Measurements from ENCODE around the gene KATNBL1. TPM values are rescaled to one million over a fixed set of nuclear protein-coding genes. Genes with fewer than 3 reads are reported as not detected.

Gene KATNBL1
- total RNA-seq, 4 donors from 2014 or later: 42.6 to 109 (median 47.8) TPM

DNA sequence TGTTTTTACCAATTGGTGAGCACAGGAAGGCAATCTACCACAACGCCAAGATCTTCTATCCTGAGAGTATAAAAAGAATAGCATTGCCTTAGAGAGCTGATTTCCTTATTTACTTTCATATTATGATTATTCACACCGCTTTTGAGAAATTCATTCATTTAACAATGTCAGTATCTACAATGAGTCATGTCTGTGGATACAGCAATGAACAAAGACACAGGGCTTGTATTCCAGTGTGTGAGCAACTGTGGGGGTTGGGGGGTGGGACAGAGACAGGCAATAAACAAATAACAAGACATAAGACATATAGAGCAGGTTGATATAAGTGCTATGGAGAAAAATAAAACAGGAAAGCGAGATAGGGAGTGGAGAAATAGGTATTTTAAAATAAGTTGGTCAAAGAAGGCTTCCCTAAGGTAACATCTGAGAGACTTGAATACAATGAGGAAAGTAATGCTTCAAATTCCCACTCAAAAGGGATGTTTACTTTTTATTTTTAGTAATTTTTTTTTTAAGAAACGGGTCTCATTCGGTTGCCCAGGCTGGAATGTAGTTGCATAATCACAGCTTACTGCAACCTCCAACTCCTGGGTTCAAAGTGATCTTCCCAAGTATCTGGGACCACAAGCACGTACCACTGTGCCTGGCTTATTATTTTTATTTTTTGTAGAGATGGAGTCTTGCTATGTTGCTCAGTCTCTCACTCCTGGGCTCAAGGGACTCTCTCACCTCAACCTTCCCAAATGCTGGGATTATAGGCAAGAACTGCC, 62.3 kb downstream of the KATNBL1 start:
- TF ChIP-seq POLR2A (IDR thresholded peaks at IDR 0.05) (no peak), POLR2AphosphoS5 (IDR thresholded peaks at IDR 0.05) (no peak), EP300 (IDR thresholded peaks at IDR 0.05) (no peak)
- TF ChIP-seq, protein P1, sequence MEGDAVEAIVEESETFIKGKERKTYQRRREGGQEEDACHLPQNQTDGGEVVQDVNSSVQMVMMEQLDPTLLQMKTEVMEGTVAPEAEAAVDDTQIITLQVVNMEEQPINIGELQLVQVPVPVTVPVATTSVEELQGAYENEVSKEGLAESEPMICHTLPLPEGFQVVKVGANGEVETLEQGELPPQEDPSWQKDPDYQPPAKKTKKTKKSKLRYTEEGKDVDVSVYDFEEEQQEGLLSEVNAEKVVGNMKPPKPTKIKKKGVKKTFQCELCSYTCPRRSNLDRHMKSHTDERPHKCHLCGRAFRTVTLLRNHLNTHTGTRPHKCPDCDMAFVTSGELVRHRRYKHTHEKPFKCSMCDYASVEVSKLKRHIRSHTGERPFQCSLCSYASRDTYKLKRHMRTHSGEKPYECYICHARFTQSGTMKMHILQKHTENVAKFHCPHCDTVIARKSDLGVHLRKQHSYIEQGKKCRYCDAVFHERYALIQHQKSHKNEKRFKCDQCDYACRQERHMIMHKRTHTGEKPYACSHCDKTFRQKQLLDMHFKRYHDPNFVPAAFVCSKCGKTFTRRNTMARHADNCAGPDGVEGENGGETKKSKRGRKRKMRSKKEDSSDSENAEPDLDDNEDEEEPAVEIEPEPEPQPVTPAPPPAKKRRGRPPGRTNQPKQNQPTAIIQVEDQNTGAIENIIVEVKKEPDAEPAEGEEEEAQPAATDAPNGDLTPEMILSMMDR (IDR thresholded peaks at IDR 0.05): no peak
- no peak for DNase-seq (ENCODE audit: low spot score in 2 of 2)
- WGBS: 66% methylated on average over 6 of the region's 6 CpGs

DNA sequence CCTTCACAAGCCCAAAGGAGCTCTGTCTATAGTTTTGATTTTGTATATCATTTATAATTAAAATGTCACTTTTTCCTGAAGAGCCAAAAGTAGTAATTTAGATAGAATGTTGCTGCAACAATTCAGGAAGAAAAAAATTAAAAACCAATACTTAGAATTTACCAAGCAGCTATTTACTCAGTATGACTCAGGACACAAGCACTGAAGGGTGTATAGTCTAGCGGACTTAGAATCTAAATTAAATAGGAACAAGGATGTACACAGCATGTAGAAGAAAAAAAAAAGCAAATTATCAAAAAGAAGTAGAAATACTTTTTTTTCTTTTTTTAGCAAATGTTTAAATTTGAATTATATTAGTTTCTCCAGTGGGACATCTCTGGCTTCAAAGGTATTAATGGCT, 76.4 kb downstream of the KATNBL1 start:
- H3K4me3 ChIP-seq: no peak overlapping the region
- peaks cover 10% of the 10 kb centered on the region for H3K36me3 ChIP-seq
- H3K27me3 ChIP-seq: no peaks in the 10 kb centered on the region
- no peak overlapping the region for H3K27ac ChIP-seq
- no peak for DNase-seq (ENCODE audit: low spot score in 2 of 2)
- WGBS: 100% methylated on average over 1 of the region's 1 CpG
- no peaks in the 10 kb centered on the region for H3K9me3 ChIP-seq
- no peak for TF ChIP-seq POLR2A (IDR thresholded peaks at IDR 0.05)
- H3K4me1 ChIP-seq: no peaks in the 10 kb centered on the region

More for the DNA sequence above, 62.3 kb downstream of the KATNBL1 start:
- Histone ChIP-seq H3K27me3 (no peaks in the 10 kb centered on the region), H3K27ac (no peak overlapping the region), H3K36me3 (peaks cover 72% of the 10 kb centered on the region), H3K4me1 (no peaks in the 10 kb centered on the region), H3K9me3 (no peaks in the 10 kb centered on the region), H3K4me3 (no peak overlapping the region)

DNA sequence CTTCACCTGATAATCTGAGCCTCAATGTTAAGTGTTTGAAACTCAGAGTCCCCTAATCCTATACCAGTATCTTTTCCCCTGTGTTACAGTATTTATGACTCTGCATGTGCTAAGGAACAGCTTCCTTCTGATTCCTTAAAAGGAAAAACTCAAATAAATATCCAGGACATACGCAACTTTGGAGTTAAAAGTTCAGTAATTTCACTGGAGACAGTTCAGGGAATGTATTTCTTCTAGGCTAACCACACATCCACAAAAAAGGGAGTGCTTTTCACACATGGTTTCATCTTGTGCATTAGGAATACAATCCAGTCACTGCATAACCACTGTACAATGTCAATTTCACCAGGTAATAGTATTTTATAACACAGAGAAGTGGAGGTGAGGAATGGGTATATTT, 77.0 kb downstream of the KATNBL1 start:
- no peak overlapping the region for H3K27ac ChIP-seq
- H3K9me3 ChIP-seq: no peaks in the 10 kb centered on the region
- H3K36me3 ChIP-seq: peaks cover 4% of the 10 kb centered on the region
- 97% methylated on average over 1 of the region's 1 CpG for WGBS
- no peak for DNase-seq (ENCODE audit: low spot score in 2 of 2)
- no peaks in the 10 kb centered on the region for H3K27me3 ChIP-seq
- no peaks in the 10 kb centered on the region for H3K4me1 ChIP-seq
- H3K4me3 ChIP-seq: no peak overlapping the region
- TF ChIP-seq EP300 (IDR thresholded peaks at IDR 0.05) (no peak), POLR2A (IDR thresholded peaks at IDR 0.05) (no peak), POLR2AphosphoS5 (IDR thresholded peaks at IDR 0.05) (no peak)
- TF ChIP-seq, protein P1 (IDR thresholded peaks at IDR 0.05): no peak

DNA sequence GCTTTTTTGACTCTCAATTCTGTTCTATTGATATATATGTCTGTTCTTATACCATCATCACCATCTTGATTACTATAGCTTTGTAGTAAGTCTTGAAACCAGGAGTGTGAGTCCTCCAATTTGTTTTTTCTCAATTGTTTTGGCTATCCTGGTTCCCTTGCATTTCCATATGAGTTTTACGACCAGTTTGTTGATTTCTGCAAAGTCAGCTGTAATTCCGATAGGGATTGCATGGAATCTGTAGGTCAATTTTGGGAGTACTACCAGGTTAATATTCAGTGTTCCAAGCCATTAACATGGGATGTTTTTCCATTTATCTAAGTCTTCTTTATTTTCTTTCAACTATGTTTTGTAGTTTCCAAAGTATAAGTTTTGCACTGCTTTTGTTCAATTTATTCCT, 81.0 kb downstream of the KATNBL1 start:
- Histone ChIP-seq H3K4me1 (no peaks in the 10 kb centered on the region), H3K27ac (no peak overlapping the region), H3K4me3 (no peak overlapping the region), H3K36me3 (no peaks in the 10 kb centered on the region), H3K27me3 (no peaks in the 10 kb centered on the region), H3K9me3 (no peaks in the 10 kb centered on the region)
- 48% methylated on average over 2 of the region's 2 CpGs for WGBS
- DNase-seq (ENCODE audit: low spot score in 2 of 2): no peak
- TF ChIP-seq EP300 (IDR thresholded peaks at IDR 0.05) (no peak), POLR2AphosphoS5 (IDR thresholded peaks at IDR 0.05) (no peak), POLR2A (IDR thresholded peaks at IDR 0.05) (no peak)
- TF ChIP-seq, protein P1 (IDR thresholded peaks at IDR 0.05): no peak

DNA sequence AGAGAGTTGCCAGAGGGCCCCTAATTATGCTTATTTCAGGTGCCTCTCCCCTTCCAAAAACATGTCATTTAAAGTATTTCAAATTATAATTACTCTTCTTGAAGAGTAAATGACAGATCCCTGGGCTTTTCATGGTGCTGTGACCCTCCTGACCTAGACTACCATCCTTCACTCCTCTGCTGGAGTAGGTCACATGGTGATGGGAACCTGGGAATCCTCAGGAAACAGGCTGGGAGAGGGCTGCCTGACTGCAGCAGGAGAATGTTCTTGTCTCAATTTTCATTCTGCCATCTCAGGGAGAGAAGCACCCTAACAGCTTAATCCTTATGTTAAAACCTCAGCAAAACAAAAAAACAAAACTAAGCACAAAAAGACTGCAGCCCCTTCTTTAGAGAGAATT, 83.4 kb downstream of the KATNBL1 start:
- Histone ChIP-seq H3K27ac (no peak overlapping the region), H3K9me3 (no peaks in the 10 kb centered on the region), H3K36me3 (no peaks in the 10 kb centered on the region), H3K27me3 (no peaks in the 10 kb centered on the region), H3K4me1 (no peaks in the 10 kb centered on the region), H3K4me3 (no peak overlapping the region)
- TF ChIP-seq, protein P1 (IDR thresholded peaks at IDR 0.05): no peak
- TF ChIP-seq POLR2AphosphoS5 (IDR thresholded peaks at IDR 0.05) (no peak), EP300 (IDR thresholded peaks at IDR 0.05) (no peak), POLR2A (IDR thresholded peaks at IDR 0.05) (no peak)
- DNase-seq (ENCODE audit: low spot score in 2 of 2): no peak

All from suprapubic skin (tissue), 4 donors.